Gastroesophageal sphincter (tissue), 4 donors: Measurements from ENCODE around the gene KIF16B. TPM values are rescaled to one million over a fixed set of nuclear protein-coding genes. Genes with fewer than 3 reads are reported as not detected.

ENCODE experiments used
- ATAC-seq: fragments of 150-250 bp; one replicate; pipeline ENCODE4 v1.9.1; 2016; ENCODE audit warnings: mild to moderate bottlenecking, moderate library complexity
- H3K27ac ChIP-seq, 4 donors: fragments of 200-600 bp; sonication (generic) in 3 of 4; 1 replicate in 3 of 4; 2 replicates in 1 of 4; pipeline ENCODE4 v1.5.1; 2016 to 2019
- H3K27me3 ChIP-seq: fragments of 200-600 bp; sonication (generic); one replicate; pipeline ENCODE4 v1.5.1; 2019
- H3K36me3 ChIP-seq, 2 donors: fragments of 200-600 bp; sonication (generic); one replicate each; pipeline ENCODE4 v1.5.1; 2019; ENCODE audit warnings: control low read depth in 1 of 2
- H3K4me1 ChIP-seq, 3 donors: fragments of 200-600 bp; sonication (generic); 1 replicate in 2 of 3; 2 replicates in 1 of 3; pipeline ENCODE4 v1.5.1; 2016 to 2019; ENCODE audit warnings: control low read depth in 2 of 3
- H3K4me3 ChIP-seq, 2 donors: fragments of 200-600 bp; sonication (generic); one replicate each; pipeline ENCODE4 v1.5.1; 2019; ENCODE audit warnings: mild to moderate bottlenecking in 1 of 2, moderate library complexity in 1 of 2
- H3K9me3 ChIP-seq, 3 donors: fragments of 200-600 bp; sonication (generic); one replicate each; pipeline ENCODE4 v1.5.1; 2017 to 2019; ENCODE audit warnings: control low read depth in 2 of 3
- CTCF ChIP-seq, 4 experiments: fragments of 200-600 bp in 2 of 4; fragments of 450-650 bp in 2 of 4; sonication (generic) in 1 of 4; IDR thresholded peaks; one replicate each; pipeline ENCODE4 v1.5.1; 2017 to 2019; ENCODE audit warnings: antibody characterized with exemption in 4 of 4, mild to moderate bottlenecking in 2 of 4, moderate library complexity in 2 of 4
- EP300 ChIP-seq: sonication (generic); formaldehyde crosslinking; IDR thresholded peaks from one replicate; pipeline ENCODE4 v1.6.1; 2017; ENCODE audit warnings: antibody characterized with exemption, mild to moderate bottlenecking
- POLR2A ChIP-seq, 2 donors: fragments of 450-650 bp; IDR thresholded peaks; one replicate each; pipeline ENCODE4 v1.6.1; 2017; ENCODE audit warnings: antibody characterized with exemption in 2 of 2, mild to moderate bottlenecking in 2 of 2, moderate library complexity in 1 of 2
- POLR2AphosphoS5 ChIP-seq: sonication (generic); formaldehyde crosslinking; IDR thresholded peaks from one replicate; pipeline ENCODE4 v1.6.1; 2017; ENCODE audit warnings: antibody characterized with exemption
- WGBS, 2 donors: methylation state at CpG; one replicate each; pipeline ENCODE4 v1.1.5; 2018; ENCODE audit warnings: low coverage in 1 of 2; 5-methylcytosine and 5-hydroxymethylcytosine counted together
- total RNA-seq, 4 donors: library from RNA; depleted of rRNA; stranded (reverse); fragments of >200 nt; gene quantifications; one replicate each; pipeline ENCODE4 v1.1.0, GENCODE V29; 2016

Gene KIF16B
- total RNA-seq, 4 donors from 2014 or later = 15.9 to 26.6 (median 22.2) TPM

- Histone ChIP-seq H3K27ac (no peak overlapping the region), H3K4me1 (no peaks in the 10 kb centered on the region), H3K27me3 (no peaks in the 10 kb centered on the region), H3K36me3 (peaks cover 0 to 67% of the 10 kb centered on the region in 2 donors), H3K9me3 (no peaks in the 10 kb centered on the region), H3K4me3 (no peak overlapping the region)
- TF ChIP-seq CTCF (IDR thresholded peaks at IDR 0.05) (no peak), POLR2A (IDR thresholded peaks at IDR 0.05) (no peak), EP300 (no peak), POLR2AphosphoS5 (no peak)
- no peak for ATAC-seq
- 81 to 100% methylated on average over 2 to 3 of the region's 3 CpGs for WGBS, 2 donors
These were observed 84.6 kb downstream of the KIF16B start for GRCh38 chr20:16488616-16489015.

- Histone ChIP-seq H3K27me3 (no peaks in the 10 kb centered on the region), H3K4me3 (no peak overlapping the region), H3K36me3 (peaks cover 0 to 62% of the 10 kb centered on the region in 2 donors), H3K9me3 (no peaks in the 10 kb centered on the region), H3K27ac (no peak overlapping the region), H3K4me1 (no peaks in the 10 kb centered on the region)
- TF ChIP-seq EP300 = no peak
- no peak for ATAC-seq
- 78% methylated on average over 8 of the region's 8 CpGs; no CpG with 5 or more reads in 1 of the 2 donors for WGBS, 2 donors
These were observed 85.2 kb downstream of the KIF16B start for GRCh38 chr20:16488086-16488485.

GRCh38 chr20:16486532-16486931 is 86.7 kb downstream of the KIF16B start:
- 81 to 90% methylated on average over 6 of the region's 6 CpGs for WGBS, 2 donors
- no peaks in the 10 kb centered on the region for H3K27me3 ChIP-seq
- H3K4me1 ChIP-seq = no peaks in the 10 kb centered on the region
- no peak for TF ChIP-seq POLR2A (IDR thresholded peaks at IDR 0.05)
- no peak for TF ChIP-seq CTCF (IDR thresholded peaks at IDR 0.05)
- TF ChIP-seq POLR2AphosphoS5 = no peak
- H3K27ac ChIP-seq = no peak overlapping the region
- no peaks in the 10 kb centered on the region for H3K9me3 ChIP-seq
- ATAC-seq = no peak
- H3K36me3 ChIP-seq = peaks cover 0 to 47% of the 10 kb centered on the region in 2 donors
- no peak overlapping the region for H3K4me3 ChIP-seq

GRCh38 chr20:16485401-16485800 is 87.8 kb downstream of the KIF16B start:
- ATAC-seq = no peak
- WGBS, 2 donors = 67 to 87% methylated on average over 1 of the region's 1 CpG
- Histone ChIP-seq H3K9me3 (no peaks in the 10 kb centered on the region), H3K27me3 (no peaks in the 10 kb centered on the region), H3K4me3 (no peak overlapping the region), H3K27ac (no peak overlapping the region), H3K4me1 (no peaks in the 10 kb centered on the region), H3K36me3 (peaks cover 0 to 37% of the 10 kb centered on the region in 2 donors)
- no peak for TF ChIP-seq POLR2AphosphoS5
- TF ChIP-seq EP300 = no peak
- no peak for TF ChIP-seq POLR2A (IDR thresholded peaks at IDR 0.05)
- TF ChIP-seq CTCF (IDR thresholded peaks at IDR 0.05) = no peak

GRCh38 chr20:16483024-16483423 is 90.2 kb downstream of the KIF16B start:
- Histone ChIP-seq H3K27me3 (no peaks in the 10 kb centered on the region), H3K36me3 (peaks cover 0 to 23% of the 10 kb centered on the region in 2 donors), H3K9me3 (no peaks in the 10 kb centered on the region), H3K4me3 (no peak overlapping the region), H3K4me1 (no peaks in the 10 kb centered on the region), H3K27ac (no peak overlapping the region)
- no peak for TF ChIP-seq POLR2AphosphoS5
- WGBS, 2 donors = 95 to 100% methylated on average over 2 of the region's 2 CpGs
- ATAC-seq = no peak

- H3K4me1 ChIP-seq = no peaks in the 10 kb centered on the region
- H3K27ac ChIP-seq = no peak overlapping the region
- peaks cover 0 to 13% of the 10 kb centered on the region in 2 donors for H3K36me3 ChIP-seq
- TF ChIP-seq CTCF (IDR thresholded peaks at IDR 0.05) (no peak), POLR2AphosphoS5 (no peak), POLR2A (IDR thresholded peaks at IDR 0.05) (no peak), EP300 (no peak)
- WGBS, 2 donors = 59 to 89% methylated on average over 1 to 2 of the region's 2 CpGs
- H3K9me3 ChIP-seq = no peaks in the 10 kb centered on the region
- no peak for ATAC-seq
- no peaks in the 10 kb centered on the region for H3K27me3 ChIP-seq
- no peak overlapping the region for H3K4me3 ChIP-seq
These were observed 91.3 kb downstream of the KIF16B start for GRCh38 chr20:16481977-16482376.
